Calu3 (cell line): ENCODE results near the gene TRAF3. TPM values are rescaled to one million over a fixed set of nuclear protein-coding genes. Genes with fewer than 3 reads are reported as not detected.
"Not testable (repeated sequence)": the region's sequence is repeated elsewhere in the genome, so short reads cannot be mapped to it uniquely, and the experiment has no call there.

Experiments
- BruUV-seq: library from RNA; stranded (reverse); fragments of 400-500 nt; replicated peaks from 2 replicates; lab custom pipeline; 2021; lab: Mats Ljungman, UMichigan
- CTCF ChIA-PET: fragments of 300-600 bp; sonication (Branson Sonifier 250); formaldehyde crosslinking; loops from one replicate; lab custom pipeline; 2022; ENCODE audit warnings: antibody characterized with exemption; lab: Charles Lee
- DNase-seq: peaks from one replicate; pipeline ENCODE4 v3.0.0; 2022
- H3K27ac Mint-ChIP-seq: one replicate; pipeline ENCODE4 v1.8.0; 2022; ENCODE audit warnings: mixed read lengths; ENCODE audit not compliant: unreplicated experiment
- H3K27me3 Mint-ChIP-seq: one replicate; pipeline ENCODE4 v1.8.0; 2022; ENCODE audit warnings: mixed read lengths; ENCODE audit not compliant: unreplicated experiment
- H3K36me3 Mint-ChIP-seq: one replicate; pipeline ENCODE4 v1.8.0; 2022; ENCODE audit warnings: mild to moderate bottlenecking, moderate library complexity, mixed read lengths; ENCODE audit not compliant: insufficient read depth, unreplicated experiment
- H3K4me1 Mint-ChIP-seq: one replicate; pipeline ENCODE4 v1.8.0; 2022; ENCODE audit warnings: mild to moderate bottlenecking, low read depth, mixed read lengths; ENCODE audit not compliant: unreplicated experiment
- H3K4me3 Mint-ChIP-seq: one replicate; pipeline ENCODE4 v1.8.0; 2022; ENCODE audit warnings: mild to moderate bottlenecking, low read depth, moderate library complexity, mixed read lengths; ENCODE audit not compliant: unreplicated experiment
- H3K9me3 Mint-ChIP-seq: one replicate; pipeline ENCODE4 v1.8.0; 2022; ENCODE audit warnings: low read depth, mixed read lengths; ENCODE audit not compliant: unreplicated experiment
- CTCF ChIP-seq: fragments of 200-600 bp; IDR thresholded peaks from one replicate; pipeline ENCODE4 v1.8.0; 2022; ENCODE audit warnings: antibody characterized with exemption; ENCODE audit not compliant: unreplicated experiment
- intact Hi-C: fragments of 100-400 bp; cut with micrococcal nuclease; formaldehyde crosslinking; loops from one replicate; pipeline ENCODE4 v1.10.0; 2022; ENCODE audit not compliant: unreplicated experiment
- total RNA-seq: library from RNA; stranded (reverse); gene quantifications from 2 replicates; pipeline ENCODE4 v1.2.3, GENCODE V29; 2022

Gene TRAF3
- total RNA-seq, 1 experiment from 2014 or later: 24.2 TPM

GRCh38 chr14:102761206-102761605 lies 16.0 kb upstream of the TRAF3 start:
- no peak overlapping the region for H3K4me3 Mint-ChIP-seq
- DNase-seq: no peak
- intact Hi-C loops: no loop called here
- no peak for TF ChIP-seq CTCF
- H3K4me1 Mint-ChIP-seq: no peaks in the 10 kb centered on the region
- no TSS peak for BruUV-seq
- no peaks in the 10 kb centered on the region for H3K9me3 Mint-ChIP-seq
- no peaks in the 10 kb centered on the region for H3K36me3 Mint-ChIP-seq
- H3K27ac Mint-ChIP-seq: no peak overlapping the region
- CTCF ChIA-PET: interaction anchor here (0.6 kb wide), 1 partner anchor 254 kb away, joined by 4 read pairs; no protein-coding TSS in a partner anchor
- peaks cover 22% of the 10 kb centered on the region for H3K27me3 Mint-ChIP-seq

- peaks cover 27% of the 10 kb centered on the region for H3K27me3 Mint-ChIP-seq
- DNase-seq: no peak
- no peak overlapping the region for H3K4me3 Mint-ChIP-seq
- intact Hi-C loops: no loop called here
- no peaks in the 10 kb centered on the region for H3K9me3 Mint-ChIP-seq
- no peak overlapping the region for H3K27ac Mint-ChIP-seq
- CTCF ChIA-PET: no interaction called here
- no peak for TF ChIP-seq CTCF
- H3K4me1 Mint-ChIP-seq: no peaks in the 10 kb centered on the region
- H3K36me3 Mint-ChIP-seq: no peaks in the 10 kb centered on the region
- no TSS peak for BruUV-seq
Observed at GRCh38 chr14:102764220-102764671, 13.0 kb upstream of the TRAF3 start.

GRCh38 chr14:102765770-102766169 lies 11.5 kb upstream of the TRAF3 start:
- H3K36me3 Mint-ChIP-seq, H3K4me3 Mint-ChIP-seq, CTCF ChIA-PET, H3K27ac Mint-ChIP-seq, BruUV-seq, DNase-seq, H3K9me3 Mint-ChIP-seq, intact Hi-C loops, H3K4me1 Mint-ChIP-seq: not testable (repeated sequence)
- peaks cover 30% of the 10 kb centered on the region for H3K27me3 Mint-ChIP-seq

DNA sequence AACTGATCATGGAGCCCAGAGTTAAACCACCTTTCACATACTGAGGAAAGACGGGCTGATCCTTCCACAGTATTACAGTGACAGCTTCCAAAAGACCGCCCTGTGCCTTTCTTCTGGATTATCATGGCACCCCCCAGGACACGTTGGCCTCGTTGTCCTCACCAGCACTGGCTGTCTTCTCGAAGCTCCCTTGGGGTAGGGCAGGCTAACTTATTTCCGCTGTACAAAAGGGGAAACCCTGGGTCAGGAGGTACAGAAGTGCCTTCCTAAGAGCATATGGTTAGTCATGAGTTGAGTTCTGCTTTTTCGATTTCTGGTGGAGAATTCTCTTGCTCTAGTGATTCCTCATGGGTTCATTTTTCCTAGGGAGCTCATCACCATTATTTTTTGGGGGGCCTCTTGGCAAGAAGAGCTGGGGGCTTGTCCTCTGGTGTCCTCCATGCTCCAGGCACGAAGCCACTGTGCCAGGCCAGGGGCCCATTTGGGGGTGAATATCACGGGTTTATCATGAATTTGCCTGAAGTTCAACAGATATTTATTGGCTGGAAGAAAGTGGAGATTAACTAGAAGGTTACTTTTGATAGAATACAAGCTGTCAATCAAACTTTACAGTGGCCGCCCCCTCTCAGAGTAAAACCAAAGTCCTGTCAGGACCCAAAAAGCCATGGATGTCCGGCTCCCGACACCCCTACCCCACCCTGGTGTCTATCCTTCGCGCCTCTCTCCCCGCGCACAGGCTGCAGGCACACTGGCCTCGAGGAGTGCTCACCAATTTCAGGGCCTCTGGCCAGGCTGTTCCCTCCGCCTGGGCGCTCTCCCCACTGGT lies 8.8 kb upstream of the TRAF3 start:
- no peak for TF ChIP-seq CTCF
- no peak overlapping the region for H3K4me3 Mint-ChIP-seq
- peaks cover 34% of the 10 kb centered on the region for H3K27me3 Mint-ChIP-seq
- no peaks in the 10 kb centered on the region for H3K4me1 Mint-ChIP-seq
- no peaks in the 10 kb centered on the region for H3K9me3 Mint-ChIP-seq
- no peak for DNase-seq
- intact Hi-C loops: no loop called here
- H3K36me3 Mint-ChIP-seq: no peaks in the 10 kb centered on the region
- CTCF ChIA-PET: interaction anchor here (0.6 kb wide), 1 partner anchor 43 kb away, joined by 4 read pairs; no protein-coding TSS in a partner anchor
- no peak overlapping the region for H3K27ac Mint-ChIP-seq
- no TSS peak for BruUV-seq

DNA sequence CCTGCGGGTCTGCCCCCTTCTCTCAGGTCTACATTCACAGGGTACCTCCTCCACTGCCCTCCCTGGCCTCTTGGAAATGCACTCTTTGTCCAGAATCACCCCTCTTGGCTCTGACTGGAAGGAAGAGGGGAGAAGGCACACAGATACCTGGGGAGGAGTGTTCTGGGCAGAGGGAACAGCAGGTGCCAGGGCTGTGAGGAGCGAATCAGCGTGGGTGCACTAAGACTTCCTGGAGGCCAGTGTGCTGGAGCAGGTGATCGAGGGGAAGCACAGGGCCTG lies 8.3 kb upstream of the TRAF3 start:
- H3K4me1 Mint-ChIP-seq: no peaks in the 10 kb centered on the region
- CTCF ChIA-PET: no interaction called here
- intact Hi-C loops: no loop called here
- no peaks in the 10 kb centered on the region for H3K36me3 Mint-ChIP-seq
- DNase-seq: no peak
- BruUV-seq: no TSS peak
- H3K9me3 Mint-ChIP-seq: no peaks in the 10 kb centered on the region
- no peak for TF ChIP-seq CTCF
- H3K27ac Mint-ChIP-seq: no peak overlapping the region
- peaks cover 34% of the 10 kb centered on the region for H3K27me3 Mint-ChIP-seq
- H3K4me3 Mint-ChIP-seq: no peak overlapping the region
